ENCODE measurements around the gene P2RY12.

GRCh38 chr3:151320131-151320530 lies 64.4 kb downstream of the P2RY12 start:
- TF ChIP-seq, protein P1, sequence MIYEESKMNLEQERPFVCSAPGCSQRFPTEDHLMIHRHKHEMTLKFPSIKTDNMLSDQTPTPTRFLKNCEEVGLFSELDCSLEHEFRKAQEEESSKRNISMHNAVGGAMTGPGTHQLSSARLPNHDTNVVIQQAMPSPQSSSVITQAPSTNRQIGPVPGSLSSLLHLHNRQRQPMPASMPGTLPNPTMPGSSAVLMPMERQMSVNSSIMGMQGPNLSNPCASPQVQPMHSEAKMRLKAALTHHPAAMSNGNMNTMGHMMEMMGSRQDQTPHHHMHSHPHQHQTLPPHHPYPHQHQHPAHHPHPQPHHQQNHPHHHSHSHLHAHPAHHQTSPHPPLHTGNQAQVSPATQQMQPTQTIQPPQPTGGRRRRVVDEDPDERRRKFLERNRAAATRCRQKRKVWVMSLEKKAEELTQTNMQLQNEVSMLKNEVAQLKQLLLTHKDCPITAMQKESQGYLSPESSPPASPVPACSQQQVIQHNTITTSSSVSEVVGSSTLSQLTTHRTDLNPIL (CRISPR knock-in tag; IDR thresholded peaks at IDR 0.05; ENCODE audit: low read depth): no peak
- TF ChIP-seq PATZ1 (CRISPR knock-in tag; IDR thresholded peaks at IDR 0.05; ENCODE audit: borderline replicate concordance) (no peak), ZFP3 (CRISPR knock-in tag; IDR thresholded peaks at IDR 0.05) (no peak), ZFP30 (CRISPR knock-in tag; IDR thresholded peaks at IDR 0.05) (no peak), ESRRG (CRISPR knock-in tag; IDR thresholded peaks at IDR 0.05) (no peak), GLIS3 (CRISPR knock-in tag; IDR thresholded peaks at IDR 0.05) (no peak), OSR1 (CRISPR knock-in tag; IDR thresholded peaks at IDR 0.05) (no peak), POU6F1 (CRISPR knock-in tag; IDR thresholded peaks at IDR 0.05; ENCODE audit: borderline replicate concordance, low read depth) (no peak), ZNF8 (CRISPR knock-in tag; IDR thresholded peaks at IDR 0.05) (no peak), ARNTL (CRISPR knock-in tag; IDR thresholded peaks at IDR 0.05; ENCODE audit: borderline replicate concordance, low read depth) (no peak), RARB (CRISPR knock-in tag; IDR thresholded peaks at IDR 0.05) (no peak)
